NCI-H128 (cell line): ENCODE data around the gene EIF3C.
"Not testable (repeated sequence)": the region's sequence is repeated elsewhere in the genome, so short reads cannot be mapped to it uniquely, and the experiment has no call there.

Source experiments
- DNase-seq: peaks from one replicate; lab custom pipeline; 2025; ENCODE audit not compliant: unreplicated experiment; lab: John Stamatoyannopoulos, UW

The EIF3C gene, protein sequence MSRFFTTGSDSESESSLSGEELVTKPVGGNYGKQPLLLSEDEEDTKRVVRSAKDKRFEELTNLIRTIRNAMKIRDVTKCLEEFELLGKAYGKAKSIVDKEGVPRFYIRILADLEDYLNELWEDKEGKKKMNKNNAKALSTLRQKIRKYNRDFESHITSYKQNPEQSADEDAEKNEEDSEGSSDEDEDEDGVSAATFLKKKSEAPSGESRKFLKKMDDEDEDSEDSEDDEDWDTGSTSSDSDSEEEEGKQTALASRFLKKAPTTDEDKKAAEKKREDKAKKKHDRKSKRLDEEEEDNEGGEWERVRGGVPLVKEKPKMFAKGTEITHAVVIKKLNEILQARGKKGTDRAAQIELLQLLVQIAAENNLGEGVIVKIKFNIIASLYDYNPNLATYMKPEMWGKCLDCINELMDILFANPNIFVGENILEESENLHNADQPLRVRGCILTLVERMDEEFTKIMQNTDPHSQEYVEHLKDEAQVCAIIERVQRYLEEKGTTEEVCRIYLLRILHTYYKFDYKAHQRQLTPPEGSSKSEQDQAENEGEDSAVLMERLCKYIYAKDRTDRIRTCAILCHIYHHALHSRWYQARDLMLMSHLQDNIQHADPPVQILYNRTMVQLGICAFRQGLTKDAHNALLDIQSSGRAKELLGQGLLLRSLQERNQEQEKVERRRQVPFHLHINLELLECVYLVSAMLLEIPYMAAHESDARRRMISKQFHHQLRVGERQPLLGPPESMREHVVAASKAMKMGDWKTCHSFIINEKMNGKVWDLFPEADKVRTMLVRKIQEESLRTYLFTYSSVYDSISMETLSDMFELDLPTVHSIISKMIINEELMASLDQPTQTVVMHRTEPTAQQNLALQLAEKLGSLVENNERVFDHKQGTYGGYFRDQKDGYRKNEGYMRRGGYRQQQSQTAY

DNA sequence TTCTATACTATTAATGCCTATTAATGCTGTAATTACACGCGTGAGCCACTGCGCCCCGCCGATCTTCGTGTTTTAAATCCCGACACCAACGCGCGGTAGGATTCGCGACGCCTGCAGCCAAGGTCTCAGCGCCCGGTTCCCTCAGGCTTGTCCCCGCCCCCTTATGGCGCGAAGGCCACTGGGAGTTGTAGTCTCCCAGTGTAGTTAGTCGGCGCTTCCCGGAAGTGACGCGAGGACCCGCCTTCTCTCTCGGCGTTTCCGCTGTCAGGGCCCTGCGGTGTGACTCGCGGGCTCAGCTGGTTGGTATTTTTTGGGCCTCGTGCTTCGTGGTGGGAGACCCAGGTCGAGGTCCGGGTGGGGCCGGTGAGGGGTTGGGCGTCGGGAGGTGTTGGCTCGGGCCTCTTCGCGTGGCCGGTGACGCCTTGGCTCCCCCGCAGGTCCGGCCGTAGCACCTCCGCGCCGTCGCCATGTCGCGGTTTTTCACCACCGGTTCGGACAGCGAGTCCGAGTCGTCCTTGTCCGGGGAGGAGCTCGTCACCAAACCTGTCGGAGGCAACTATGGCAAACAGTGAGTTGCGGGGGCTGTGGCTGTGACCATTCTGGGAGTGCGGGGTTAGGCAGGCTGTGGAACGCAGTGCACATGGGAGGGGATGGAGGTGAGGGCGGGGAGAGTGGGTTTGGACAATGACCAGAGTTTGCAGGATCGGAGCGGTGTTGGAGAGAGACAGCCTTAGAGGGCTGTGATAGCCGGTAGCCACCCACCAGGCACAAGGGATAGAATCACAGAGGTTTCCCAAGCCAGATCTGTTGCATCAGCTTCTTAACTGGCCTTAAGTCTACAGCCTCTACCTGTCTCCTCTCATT, at the start of gene EIF3C:
EIF3C (plus strand) TSS at position 245 of the 864 bp plus-strand sequence; CDS start at position 468, 223 bp downstream.
- DNase-seq = not testable (repeated sequence)

DNA sequence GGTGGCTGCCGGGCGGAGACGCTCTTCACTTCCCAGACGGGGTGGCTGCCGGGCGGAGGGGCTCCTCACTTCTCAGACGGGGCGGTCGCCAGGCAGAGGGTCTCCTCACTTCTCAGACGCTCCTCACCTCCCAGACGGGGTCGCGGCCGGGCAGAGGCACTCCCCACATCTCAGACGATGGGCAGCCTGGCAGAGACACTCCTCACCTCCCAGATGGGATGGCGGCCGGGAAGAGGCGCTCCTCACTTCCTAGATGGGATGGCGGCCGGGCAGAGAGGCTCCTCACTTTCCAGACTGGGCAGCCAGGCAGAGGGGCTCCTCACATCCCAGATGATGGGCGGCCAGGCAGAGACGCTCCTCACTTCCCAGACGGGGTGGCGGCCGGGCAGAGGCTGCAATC, 45.0 kb upstream of the EIF3C start:
- not testable (repeated sequence) for DNase-seq

DNA sequence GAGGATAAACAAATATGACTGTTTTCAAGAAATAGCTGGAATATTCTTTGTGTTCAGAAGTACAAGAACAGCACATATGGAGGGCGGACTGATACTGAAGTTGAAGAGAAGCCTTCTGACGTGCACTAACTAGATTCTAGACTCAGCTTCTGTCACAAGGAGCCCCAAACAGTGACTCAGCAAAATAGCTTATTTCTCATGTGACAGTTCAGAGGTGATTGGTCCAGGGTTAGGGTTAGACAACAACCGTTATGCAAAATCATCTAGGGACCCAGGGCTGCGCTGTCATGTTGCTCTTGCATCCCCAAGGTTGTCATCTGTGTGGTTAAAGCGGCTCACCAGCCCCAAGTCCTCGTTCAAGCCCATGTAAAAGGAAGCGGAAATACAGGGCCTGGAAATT, 43.8 kb upstream of the EIF3C start:
- not testable (repeated sequence) for DNase-seq

DNA sequence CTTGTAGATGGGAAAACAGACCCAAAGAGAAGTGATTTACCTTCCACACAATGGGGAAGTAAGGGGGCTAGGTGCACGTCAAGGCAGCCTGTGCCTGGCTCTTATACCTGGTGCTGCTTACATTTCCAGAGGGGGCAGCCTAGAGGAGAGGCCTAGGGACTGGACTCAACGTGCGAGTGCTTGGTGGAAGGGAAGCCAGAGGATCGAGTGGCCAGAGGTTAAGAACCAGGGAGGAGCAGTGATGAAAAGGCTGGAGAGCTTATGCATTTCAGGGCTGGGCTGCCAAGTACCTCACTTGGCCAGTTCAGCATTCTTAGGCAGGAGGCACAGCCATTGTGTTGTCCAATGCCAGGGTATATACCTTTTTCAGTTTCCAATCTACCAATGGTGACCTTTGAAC, 43.1 kb upstream of the EIF3C start:
- not testable (repeated sequence) for DNase-seq

DNA sequence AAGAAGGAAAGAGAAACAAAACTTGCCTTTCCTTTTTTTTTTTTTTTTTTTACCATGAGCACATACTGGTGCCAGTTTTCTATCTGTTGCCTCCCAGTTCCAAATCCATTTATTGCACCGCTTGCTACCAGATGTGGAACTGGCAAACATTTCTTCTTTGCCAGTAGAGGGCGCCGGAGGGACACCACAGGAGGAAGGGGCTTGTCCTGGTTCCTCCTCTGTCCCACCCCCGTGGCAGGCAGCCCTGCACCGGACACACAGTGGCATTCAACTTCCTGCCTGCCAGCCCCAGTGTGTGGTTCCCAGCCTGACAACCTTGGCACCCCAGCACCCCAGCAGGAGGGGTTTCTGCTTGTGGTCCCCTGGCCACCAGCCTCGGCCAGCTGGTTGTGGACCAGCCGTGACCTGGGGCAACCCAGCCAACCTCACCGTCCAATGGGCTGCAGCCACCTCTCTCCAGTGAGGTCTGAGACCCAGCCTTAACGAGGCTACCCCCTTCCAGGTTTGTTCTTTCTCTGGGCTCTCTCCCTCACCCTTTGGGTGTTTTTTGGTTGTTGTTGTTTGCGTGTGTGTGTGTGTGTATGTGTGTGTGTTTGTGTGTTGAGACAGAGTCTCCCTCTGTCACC, 22.8 kb upstream of the EIF3C start:
- not testable (repeated sequence) for DNase-seq

DNA sequence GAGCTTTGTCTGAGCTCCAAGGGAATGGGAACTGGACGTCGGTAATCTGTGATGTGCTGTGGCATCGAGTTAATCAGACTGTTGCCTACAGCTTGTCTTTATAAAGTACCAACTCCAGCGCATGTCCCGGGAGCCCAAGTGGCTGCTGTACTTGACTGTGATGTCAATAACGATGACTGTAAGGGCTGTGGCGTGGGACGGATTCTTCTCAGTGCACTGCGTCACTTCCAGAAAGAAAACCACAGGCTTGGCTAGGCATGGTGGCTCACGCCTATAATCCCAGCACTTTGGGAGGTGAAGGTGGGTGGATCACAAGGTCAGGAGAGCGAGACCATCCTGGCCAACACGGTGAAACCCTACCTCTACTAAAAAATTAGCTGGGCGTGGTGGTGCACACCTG, 21.8 kb upstream of the EIF3C start:
- not testable (repeated sequence) for DNase-seq

DNA sequence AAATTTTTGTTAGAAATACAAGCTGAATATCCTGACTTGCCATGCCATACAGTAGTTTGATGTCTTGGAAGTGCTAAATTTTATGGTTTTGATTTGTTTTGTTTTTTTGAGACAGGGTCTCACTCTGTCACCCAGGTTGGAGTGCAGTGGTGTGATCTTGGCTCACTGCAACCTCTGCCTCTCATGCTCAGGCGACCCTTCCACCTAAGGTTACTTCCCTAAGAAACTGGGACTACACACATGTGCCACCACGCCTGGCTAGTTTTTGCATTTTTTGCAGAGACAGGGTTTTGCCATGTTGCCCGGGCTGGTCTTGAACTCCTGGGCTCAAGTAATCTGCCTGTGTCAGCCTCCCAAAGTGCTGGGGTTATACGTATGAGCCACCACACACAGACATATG, 19.5 kb upstream of the EIF3C start:
- not testable (repeated sequence) for DNase-seq

DNA sequence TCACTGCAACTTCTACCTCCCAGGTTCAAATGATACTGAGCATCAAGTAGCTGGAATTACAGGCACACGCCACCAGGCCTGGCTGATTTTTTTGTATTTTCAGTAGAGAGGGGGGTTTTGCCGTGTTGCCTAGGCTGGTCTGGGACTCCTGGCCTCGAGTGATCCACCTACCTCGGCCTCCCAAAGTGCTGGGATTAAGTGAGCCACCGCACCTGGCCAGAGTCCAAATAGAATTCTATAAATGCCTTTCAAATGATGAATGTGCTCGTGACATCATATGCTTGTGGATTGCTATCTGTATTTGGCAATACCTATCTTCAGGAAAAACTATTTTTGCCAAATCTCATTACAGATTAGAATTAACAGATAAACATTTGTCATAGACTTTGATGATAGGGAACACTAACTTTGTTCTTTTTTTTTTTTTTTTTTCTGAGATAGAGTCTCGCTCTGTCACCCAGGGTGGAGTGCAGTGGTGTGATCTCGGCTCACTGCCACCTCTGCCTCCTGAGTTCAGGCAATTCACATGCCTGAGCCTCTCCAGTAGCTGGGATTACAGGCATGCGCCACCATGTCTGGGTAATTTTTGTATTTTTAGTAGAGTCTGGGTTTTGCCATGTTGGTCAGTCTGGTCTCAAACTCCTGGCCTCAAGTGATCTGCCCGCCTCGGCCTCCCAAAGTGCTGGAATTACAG, 17.9 kb upstream of the EIF3C start:
- DNase-seq = not testable (repeated sequence)

DNA sequence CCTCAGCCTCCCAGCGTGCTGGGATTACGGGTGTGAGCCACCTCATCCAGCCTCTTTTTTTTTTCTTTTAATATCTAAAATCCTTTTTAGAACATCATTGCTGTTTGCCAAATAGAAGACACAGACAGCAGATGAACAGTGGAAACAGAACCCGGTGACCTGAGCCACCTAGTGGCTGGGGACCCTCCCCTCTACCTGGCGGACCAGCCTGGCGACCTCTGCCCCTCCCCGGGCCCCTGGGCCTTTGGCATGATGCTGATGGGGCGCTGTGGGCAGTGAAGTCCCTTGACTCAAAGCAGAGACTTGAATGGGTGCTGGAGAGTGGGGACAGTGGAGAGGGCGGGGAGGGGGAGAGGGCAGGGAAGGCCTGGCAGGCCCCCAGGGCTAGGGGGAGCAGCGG, 11.5 kb upstream of the EIF3C start:
- DNase-seq = not testable (repeated sequence)

DNA sequence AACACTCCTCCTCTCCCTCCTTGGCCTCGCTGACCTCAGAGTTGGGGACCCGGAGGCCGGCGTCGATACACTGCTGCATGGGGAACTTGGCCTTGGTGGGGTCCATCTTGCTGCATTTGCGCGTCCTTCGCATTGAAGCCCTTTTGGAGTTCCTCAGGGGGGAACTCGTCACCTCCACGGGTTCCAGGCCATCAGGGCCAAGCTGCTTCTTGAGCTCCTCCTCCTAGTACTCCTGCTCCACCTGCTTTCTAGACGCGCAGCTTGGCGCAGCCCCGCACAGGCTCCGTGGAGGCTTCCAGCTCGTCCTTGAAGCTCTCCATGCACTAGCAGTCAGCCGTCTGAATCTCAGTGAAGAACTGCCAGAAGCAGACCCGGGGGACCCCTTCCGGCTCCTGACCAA, 10.9 kb upstream of the EIF3C start:
- not testable (repeated sequence) for DNase-seq

DNA sequence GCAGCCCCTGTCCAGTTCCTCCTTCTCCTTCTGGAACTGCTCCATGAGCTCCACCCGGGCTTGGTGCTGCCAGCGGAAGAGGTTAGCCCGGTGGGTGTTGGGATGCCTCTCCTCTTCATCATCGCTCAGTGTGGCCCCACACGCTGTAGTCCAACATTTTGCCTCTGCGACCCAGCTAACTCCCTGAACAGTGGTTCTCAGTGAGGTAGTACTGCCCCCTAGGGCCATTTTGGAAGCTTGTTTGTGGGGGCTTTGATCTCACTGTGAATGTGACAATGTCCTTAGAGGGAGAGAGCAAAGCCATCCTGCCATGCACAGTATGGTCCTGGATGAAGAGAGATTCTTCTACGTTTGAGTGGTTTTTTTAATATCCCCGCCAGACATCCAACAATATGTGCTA, 9.9 kb upstream of the EIF3C start:
- not testable (repeated sequence) for DNase-seq

DNA sequence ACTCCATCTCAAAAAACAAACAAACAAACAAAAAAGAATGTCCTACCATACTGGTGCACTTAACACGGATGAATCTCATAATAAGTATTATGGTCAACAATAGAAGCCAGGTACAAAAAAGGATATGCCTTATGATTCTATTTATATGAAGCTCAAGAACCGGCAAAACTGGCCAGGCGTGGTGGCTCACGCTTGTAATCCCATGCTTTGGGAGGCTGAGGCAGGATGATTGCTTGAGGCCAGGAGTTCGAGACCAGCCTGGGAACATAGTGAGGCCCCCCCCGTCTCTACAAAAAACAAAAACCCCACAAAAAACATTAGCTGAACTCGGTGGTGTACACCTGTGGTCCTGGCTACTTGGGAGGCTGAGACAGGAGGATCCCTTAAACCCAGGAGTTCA, 7.0 kb upstream of the EIF3C start:
- DNase-seq = not testable (repeated sequence)

DNA sequence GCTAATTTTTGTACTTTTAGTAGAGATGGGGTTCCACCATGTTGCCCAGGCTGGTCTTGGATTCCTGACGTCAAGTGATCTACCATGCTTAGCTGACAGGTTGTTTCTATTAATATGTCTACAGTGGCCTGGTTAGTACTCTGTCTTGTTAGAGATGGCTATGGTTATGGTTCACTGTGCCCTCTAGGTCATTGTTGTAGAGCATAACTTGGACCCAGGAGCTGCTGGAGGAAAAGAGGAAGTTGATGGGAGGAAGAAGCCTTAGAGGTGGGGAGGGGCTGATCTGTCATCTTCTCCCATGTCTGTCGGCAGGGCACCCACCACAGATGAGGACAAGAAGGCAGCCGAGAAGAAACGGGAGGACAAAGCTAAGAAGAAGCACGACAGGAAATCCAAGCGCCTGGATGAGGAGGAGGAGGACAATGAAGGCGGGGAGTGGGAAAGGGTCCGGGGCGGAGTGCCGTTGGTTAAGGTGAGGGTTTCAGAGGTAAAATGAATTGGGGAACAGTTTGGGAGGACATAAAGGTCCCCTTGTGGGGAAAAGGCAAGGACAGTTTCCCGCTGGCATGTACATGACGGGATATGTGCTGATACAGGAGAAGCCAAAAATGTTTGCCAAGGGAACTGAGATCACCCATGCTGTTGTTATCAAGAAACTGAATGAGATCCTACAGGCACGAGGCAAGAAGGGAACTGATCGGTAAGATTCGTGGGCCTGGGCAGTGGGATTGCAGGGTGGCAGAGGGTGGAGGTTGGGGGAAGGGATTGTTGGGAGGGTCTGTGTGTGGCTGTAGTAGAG, 11.8 kb downstream of the EIF3C start:
- not testable (repeated sequence) for DNase-seq

DNA sequence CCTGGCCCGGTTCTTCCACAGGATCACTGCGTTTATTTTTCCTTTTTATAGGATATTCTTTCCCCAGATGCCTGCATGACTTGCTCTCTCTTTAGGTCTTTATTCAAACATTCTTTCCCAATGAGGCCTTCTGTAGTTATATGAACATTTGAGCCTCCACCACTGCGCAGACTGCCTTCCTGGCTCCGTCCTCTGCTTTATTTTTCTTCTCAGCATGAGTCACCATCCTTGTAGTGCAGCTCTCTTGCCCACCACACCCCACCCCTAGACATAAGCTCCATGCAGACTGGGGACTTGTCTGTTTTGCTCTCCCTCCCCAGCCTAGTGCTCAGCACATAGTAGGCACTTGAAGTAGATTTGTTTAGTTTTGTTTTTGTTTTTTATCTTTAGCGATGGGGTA, 20.0 kb downstream of the EIF3C start:
- DNase-seq = not testable (repeated sequence)

DNA sequence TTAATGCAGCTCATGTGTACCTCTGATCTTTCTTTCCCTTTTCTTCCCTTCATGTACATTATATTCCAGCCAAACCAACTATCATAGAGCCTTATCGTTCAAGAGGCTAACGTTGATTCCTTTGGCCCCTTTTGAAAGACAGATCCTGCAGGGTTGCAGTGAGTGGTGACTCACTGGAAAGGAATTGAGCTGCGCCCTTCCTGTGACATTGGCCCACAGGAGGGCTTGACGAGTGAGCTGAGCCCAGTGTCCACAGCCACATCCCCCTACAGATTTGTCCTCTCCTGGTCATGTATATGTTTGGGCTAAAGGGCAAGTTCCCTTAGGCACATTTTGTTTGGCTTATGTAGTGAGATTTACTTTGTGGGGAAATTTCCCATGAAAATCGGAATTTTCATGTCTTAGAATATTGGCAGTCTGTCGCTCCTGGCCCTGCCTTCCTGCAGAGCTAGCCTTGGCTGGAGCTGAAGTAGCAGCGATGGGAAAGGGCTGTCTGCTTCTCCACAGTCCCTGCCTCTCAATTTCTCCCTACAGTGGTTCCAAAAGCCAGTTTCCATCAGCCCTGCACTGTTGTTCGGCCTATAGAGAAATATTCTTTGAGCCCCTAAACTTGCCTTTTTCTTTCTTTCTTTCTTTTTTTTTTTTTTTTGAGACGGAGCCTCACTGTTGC, 21.3 kb downstream of the EIF3C start:
- DNase-seq = not testable (repeated sequence)

DNA sequence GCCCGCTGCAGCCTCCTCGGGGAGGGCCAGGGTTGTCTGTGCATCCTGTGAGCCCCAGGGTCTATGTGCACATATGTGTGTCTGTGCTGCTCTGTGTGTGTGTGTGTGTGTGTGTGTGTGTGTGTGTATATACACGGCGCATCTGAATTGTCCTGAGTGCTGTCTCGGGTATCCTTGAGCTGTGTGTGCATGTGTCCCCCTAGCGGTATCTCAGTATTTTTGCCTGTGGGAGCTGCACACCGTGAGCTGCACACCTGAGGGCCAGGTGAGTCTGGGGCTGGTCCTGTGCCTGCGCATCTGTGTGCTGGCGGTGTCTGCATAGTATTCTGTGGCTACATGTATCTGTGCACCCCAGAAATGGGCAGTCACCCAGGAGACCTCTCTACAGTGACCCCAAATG, 28.5 kb downstream of the EIF3C start:
- DNase-seq = not testable (repeated sequence)

DNA sequence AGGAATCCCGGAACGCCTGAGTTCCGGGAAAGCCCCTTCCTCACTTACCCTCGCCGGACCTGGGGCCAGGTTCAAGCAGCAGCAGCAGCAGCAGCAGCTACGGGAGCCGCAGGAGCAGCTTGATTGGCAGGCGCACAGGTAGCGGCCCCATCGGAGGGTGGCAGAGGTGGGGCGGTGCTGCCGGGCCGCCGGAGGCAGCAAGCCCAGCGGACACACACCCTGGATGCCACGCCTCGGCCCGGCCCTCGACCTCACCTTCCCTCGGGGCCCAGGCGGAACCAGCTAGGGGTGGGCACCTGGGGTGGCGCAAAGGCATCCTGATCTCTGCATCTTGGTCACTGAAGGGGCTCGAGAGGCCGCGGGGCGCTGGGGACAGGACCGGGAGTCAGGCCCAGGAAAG, 29.4 kb downstream of the EIF3C start:
- not testable (repeated sequence) for DNase-seq

DNA sequence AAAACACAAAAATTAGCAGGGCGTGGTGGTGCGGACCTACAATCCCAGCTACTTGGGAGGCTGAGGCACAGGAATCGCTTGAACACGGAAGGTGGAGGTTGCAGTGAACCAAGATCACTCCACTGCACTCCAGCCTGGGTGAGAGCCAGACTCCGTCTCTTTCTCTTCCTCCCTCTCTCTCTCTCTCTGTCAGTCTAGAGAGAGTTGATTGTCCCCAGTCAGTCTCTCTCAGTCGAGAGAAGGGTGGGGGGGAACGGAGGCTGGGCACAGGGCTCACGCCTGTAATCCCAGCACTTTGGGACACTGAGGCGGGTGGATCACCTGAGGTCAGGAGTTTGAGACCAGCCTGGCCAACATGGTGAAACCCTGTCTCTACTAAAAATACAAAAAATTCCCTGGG, 30.0 kb downstream of the EIF3C start:
- DNase-seq = not testable (repeated sequence)
